Measurements from ENCODE around the gene ST3GAL6. TPM values are rescaled to one million over a fixed set of nuclear protein-coding genes. Genes with fewer than 3 reads are reported as not detected.

ST3GAL6 gene
- total and polyA plus RNA-seq, 2 donors (not counting 3 experiments of a cell fraction or from before 2014, with no cell fraction given): 13.2 to 35.9 TPM

DNA sequence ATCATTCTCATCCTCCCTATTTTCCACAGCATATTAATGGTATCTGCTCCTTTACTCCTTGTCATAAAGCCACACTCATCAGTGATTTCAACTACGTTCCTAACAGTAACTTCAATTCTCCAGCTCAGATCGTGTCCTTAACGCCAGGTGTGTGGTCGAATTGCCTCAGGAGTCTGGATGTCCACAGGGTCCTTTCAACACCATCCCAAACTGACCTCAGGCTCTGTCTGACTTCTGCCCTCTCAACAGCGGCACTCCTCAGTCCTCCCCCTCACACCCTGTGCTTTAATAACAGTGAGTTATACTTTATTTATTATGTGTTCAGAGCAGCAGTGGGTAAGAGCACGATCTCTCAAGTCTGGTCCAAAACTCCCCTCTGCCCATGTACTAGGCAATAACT, 42.4 kb downstream of the ST3GAL6 start:
- H2AFZ ChIP-seq (ENCODE audit: low read depth, low read length): no peak overlapping the region
- dilution Hi-C loops (cut with MboI; ENCODE audit: extremely low pct_ligation_motif_present, low sequenced_read_pairs) (loop anchor here (25.0 kb wide), 1 partner anchor 193 kb away; no protein-coding TSS in a partner anchor), intact Hi-C loops (cut with micrococcal nuclease) (no loop called here)
- FAIRE-seq (no peak), DNase-seq (ENCODE audit: low read depth, low spot score) (no peak)
- no peak overlapping the region for H3K4me2 ChIP-seq (ENCODE audit: insufficient read depth, low read length)
- H3K4me3 ChIP-seq (replicated peaks in 1 of 3; ENCODE audit: insufficient read depth in 1 of 3, low read depth in 1 of 3, low read length in 3 of 3): no peak overlapping the region
- no peaks in the 10 kb centered on the region for H3K9me3 ChIP-seq (replicated peaks; ENCODE audit: control insufficient read depth, insufficient read depth, low read length)
- CTCF ChIA-PET: interaction anchor here (0.6 to 2.1 kb wide), 3 partner anchors 9 to 208 kb away, joined by 3 to 11 read pairs (median 4); no protein-coding TSS in a partner anchor
- TF ChIP-seq POLR2AphosphoS5 (IDR thresholded peaks at IDR 0.05; ENCODE audit: insufficient read depth, low read depth, low read length): no peak
- TF ChIP-seq GATA2 (IDR thresholded peaks at IDR 0.05; ENCODE audit: insufficient read depth, insufficient read length, low read depth, low read length): no peak
- no peak for TF ChIP-seq EZH2 (IDR thresholded peaks at IDR 0.05; ENCODE audit: borderline replicate concordance, low read depth, low read length, severe bottlenecking)
- TF ChIP-seq MYC (IDR thresholded peaks at IDR 0.05; ENCODE audit: low read depth, low read length): no peak
- TF ChIP-seq POLR2A (IDR thresholded peaks at IDR 0.05; ENCODE audit: low read depth, low read length): no peak
- peaks cover 3% of the 10 kb centered on the region for H3K4me1 ChIP-seq (ENCODE audit: control insufficient read depth, extremely low read depth, insufficient read depth, low read length)
- H3K9ac ChIP-seq (replicated peaks; ENCODE audit: extremely low read depth, insufficient read depth, low read length): no peak overlapping the region
- no peaks in the 10 kb centered on the region for H3K79me2 ChIP-seq (ENCODE audit: control insufficient read depth, insufficient read depth, low read length)
- POLR2A ChIA-PET: no interaction called here
- no peak overlapping the region for H3K27ac ChIP-seq (ENCODE audit: insufficient read depth, low read depth, low read length)
- peaks cover 11 to 27% of the 10 kb centered on the region in 2 experiments for H3K36me3 ChIP-seq (ENCODE audit: control insufficient read depth in 2 of 2, extremely low read depth in 1 of 2, insufficient read depth in 2 of 2, low read length in 2 of 2)
- no peaks in the 10 kb centered on the region for H4K20me1 ChIP-seq (replicated peaks; ENCODE audit: control insufficient read depth, extremely low read depth, insufficient read depth, low read length)
- no TSS peak for BruUV-seq (replicated peaks)
- H3K9me1 ChIP-seq (replicated peaks; ENCODE audit: control insufficient read depth, extremely low read depth, insufficient read depth, low read length): no peaks in the 10 kb centered on the region
- H3K27me3 ChIP-seq (ENCODE audit: control insufficient read depth in 2 of 2, insufficient read depth in 2 of 2, low read length in 2 of 2): no peaks in the 10 kb centered on the region

- BruUV-seq (replicated peaks): no TSS peak
- H3K9ac ChIP-seq (replicated peaks; ENCODE audit: extremely low read depth, insufficient read depth, low read length): no peak overlapping the region
- peaks cover 3% of the 10 kb centered on the region for H3K4me1 ChIP-seq (ENCODE audit: control insufficient read depth, extremely low read depth, insufficient read depth, low read length)
- DNase-seq (ENCODE audit: low read depth, low spot score): no peak
- TF ChIP-seq POLR2AphosphoS5 (IDR thresholded peaks at IDR 0.05; ENCODE audit: insufficient read depth, low read depth, low read length): no peak
- no peak for TF ChIP-seq MYC (IDR thresholded peaks at IDR 0.05; ENCODE audit: low read depth, low read length)
- TF ChIP-seq POLR2A (IDR thresholded peaks at IDR 0.05; ENCODE audit: low read depth, low read length): no peak
- TF ChIP-seq JUN (IDR thresholded peaks at IDR 0.05; ENCODE audit: borderline replicate concordance, insufficient read depth, insufficient read length, low read depth): no peak
- no peak overlapping the region for H3K4me3 ChIP-seq (replicated peaks in 1 of 3; ENCODE audit: insufficient read depth in 1 of 3, low read depth in 1 of 3, low read length in 3 of 3)
- intact Hi-C loops (cut with micrococcal nuclease) (loop anchor here (2.0 kb wide), 1 partner anchor 72 kb away; no protein-coding TSS in a partner anchor), dilution Hi-C loops (cut with MboI; ENCODE audit: extremely low pct_ligation_motif_present, low sequenced_read_pairs) (loop anchor here (25.0 kb wide), 1 partner anchor 194 kb away; no protein-coding TSS in a partner anchor)
- peaks cover 9 to 27% of the 10 kb centered on the region in 2 experiments for H3K36me3 ChIP-seq (ENCODE audit: control insufficient read depth in 2 of 2, extremely low read depth in 1 of 2, insufficient read depth in 2 of 2, low read length in 2 of 2)
- H3K27ac ChIP-seq (ENCODE audit: insufficient read depth, low read depth, low read length): no peak overlapping the region
- no peak overlapping the region for H2AFZ ChIP-seq (ENCODE audit: low read depth, low read length)
- H3K9me3 ChIP-seq (replicated peaks; ENCODE audit: control insufficient read depth, insufficient read depth, low read length): no peaks in the 10 kb centered on the region
- FAIRE-seq: no peak
- no peaks in the 10 kb centered on the region for H4K20me1 ChIP-seq (replicated peaks; ENCODE audit: control insufficient read depth, extremely low read depth, insufficient read depth, low read length)
- ChIA-PET POLR2A (no interaction called here), CTCF (interaction anchor here (0.9 to 2.1 kb wide), 3 partner anchors 8 to 204 kb away, joined by 4 to 11 read pairs (median 4); no protein-coding TSS in a partner anchor)
- no peaks in the 10 kb centered on the region for H3K27me3 ChIP-seq (ENCODE audit: control insufficient read depth in 2 of 2, insufficient read depth in 2 of 2, low read length in 2 of 2)
- no peaks in the 10 kb centered on the region for H3K9me1 ChIP-seq (replicated peaks; ENCODE audit: control insufficient read depth, extremely low read depth, insufficient read depth, low read length)
- H3K4me2 ChIP-seq (ENCODE audit: insufficient read depth, low read length): no peak overlapping the region
- H3K79me2 ChIP-seq (ENCODE audit: control insufficient read depth, insufficient read depth, low read length): no peaks in the 10 kb centered on the region
Observed at GRCh38 chr3:98806521-98806920, 43.4 kb downstream of the ST3GAL6 start.

Measured in endothelial cell of umbilical vein (primary cell).